ENCODE data around the gene CES4A. TPM values are rescaled to one million over a fixed set of nuclear protein-coding genes. Genes with fewer than 3 reads are reported as not detected.
A peak's percentile ranks its signal among the peaks of the same experiment; 100 is the strongest.

Gene CES4A
- total RNA-seq, 1 experiment from 2014 or later: 1.9 TPM

DNA sequence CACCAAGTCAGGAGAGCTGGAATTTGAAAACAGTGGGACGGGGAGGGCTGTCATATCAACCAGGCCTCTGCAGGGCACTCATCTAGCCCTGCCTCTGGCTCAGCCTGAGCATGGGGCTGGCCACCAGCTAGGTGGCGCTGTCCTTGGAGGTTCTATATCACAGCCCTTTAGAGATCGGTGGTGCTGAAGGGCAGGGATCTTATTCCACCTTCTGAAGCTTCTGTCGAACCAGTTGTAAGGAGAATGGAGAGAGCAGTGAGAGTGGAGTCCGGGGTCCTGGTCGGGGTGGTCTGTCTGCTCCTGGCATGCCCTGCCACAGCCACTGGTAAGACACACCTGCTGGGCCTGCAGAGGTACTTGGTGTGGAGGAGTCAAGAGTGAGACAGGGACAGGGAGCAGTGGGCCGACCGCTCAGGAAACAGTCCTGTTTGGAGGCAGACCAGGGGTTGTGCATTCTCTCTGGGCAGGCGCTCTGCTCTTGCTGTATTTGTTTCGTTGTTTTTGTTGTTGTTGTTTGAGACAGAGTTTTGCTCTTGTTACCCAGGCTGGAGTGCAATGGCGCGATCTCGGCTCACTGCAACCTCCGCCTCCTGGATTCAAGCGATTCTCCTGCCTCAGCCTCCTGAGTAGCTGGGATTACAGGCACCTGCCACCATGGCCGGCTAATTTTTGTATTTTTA lies 27.2 kb upstream of the CES4A start, which contains the start of gene CES3:
TSS of gene CES3 (plus strand) at position 202 of the 680 bp plus-strand sequence. CDS start at position 244, 42 bp downstream.
- Histone ChIP-seq H2BK15ac (ENCODE audit: low read depth, low read length) (no peak within 1 kb of the TSS), H3K56ac (ENCODE audit: insufficient read length, low read depth, low read length) (no peak within 1 kb of the TSS), H4K5ac (ENCODE audit: insufficient read length, low read depth, low read length) (no peak within 1 kb of the TSS), H3K23me2 (ENCODE audit: insufficient read length, low read depth, low read length, poor library complexity, severe bottlenecking) (no peaks in the 10 kb centered on the region), H3K79me2 (ENCODE audit: insufficient read depth, low read length) (no peaks in the 10 kb centered on the region), H3K9ac (ENCODE audit: extremely low read depth, insufficient read length, low read length) (no peak within 1 kb of the TSS), H2BK12ac (ENCODE audit: insufficient read length, low read depth, low read length) (no peak within 1 kb of the TSS), H2BK5ac (ENCODE audit: insufficient read length, low read length) (no peak within 1 kb of the TSS), H2AFZ (ENCODE audit: low read length) (no peak within 1 kb of the TSS), H3K14ac (ENCODE audit: insufficient read depth, low read length) (peak within 1 kb of the TSS; percentile 72; the same call in 1 of the 2 replicates), H3K4me2 (ENCODE audit: insufficient read depth, insufficient read length, low read length) (peak within 1 kb of the TSS; percentile 10), H2AK5ac (ENCODE audit: insufficient read length, low read length) (no peak within 1 kb of the TSS), H3K27me3 (ENCODE audit: insufficient read depth, low read length) (no peaks in the 10 kb centered on the region), H4K8ac (replicated peaks; ENCODE audit: insufficient read length, low read depth, low read length) (no peak within 1 kb of the TSS), H3K27ac (ENCODE audit: insufficient read length, low read depth, low read length) (no peak within 1 kb of the TSS), H3K18ac (ENCODE audit: insufficient read length, low read depth, low read length) (no peak within 1 kb of the TSS), H3K23ac (ENCODE audit: insufficient read length, low read depth, low read length) (no peak within 1 kb of the TSS), H2BK120ac (ENCODE audit: low read depth, low read length, poor library complexity, severe bottlenecking) (no peak within 1 kb of the TSS), H4K20me1 (ENCODE audit: control insufficient read depth, insufficient read depth, insufficient read length) (no peaks in the 10 kb centered on the region), H3K4me1 (ENCODE audit: insufficient read depth, low read length) (no peaks in the 10 kb centered on the region), H4K91ac (ENCODE audit: insufficient read length, low read depth, low read length) (no peak within 1 kb of the TSS), H3T11ph (ENCODE audit: low read length) (no peak within 1 kb of the TSS), H3K79me1 (ENCODE audit: insufficient read depth, low read depth, low read length, poor library complexity, severe bottlenecking) (no peaks in the 10 kb centered on the region), H2BK20ac (ENCODE audit: low read depth, low read length, poor library complexity, severe bottlenecking) (no peak within 1 kb of the TSS), H3K4ac (ENCODE audit: low read depth, low read length) (no peak within 1 kb of the TSS), H3K9me3 (ENCODE audit: control insufficient read depth, low read depth, low read length) (no peaks in the 10 kb centered on the region)
- H3K4me3 Mint-ChIP-seq: peak within 1 kb of the TSS; percentile 61 to 79
- peaks cover 14% of the 10 kb centered on the region for H3K27me3 Mint-ChIP-seq (ENCODE audit: low read depth)
- H3K36me3 Mint-ChIP-seq (ENCODE audit: insufficient read depth in 1 of 3, low read depth in 3 of 3): no peaks in the 10 kb centered on the region; a peak in 1 of 7 replicates
- peaks cover 4 to 15% of the 10 kb centered on the region in 2 experiments for H3K4me1 Mint-ChIP-seq
- H3K9me3 Mint-ChIP-seq: no peaks in the 10 kb centered on the region
- TF ChIP-seq CTCF (conservative IDR thresholded peaks at IDR 0.05): peak; percentile 99
- DNase-seq: peak; percentile 93
- H3K27ac Mint-ChIP-seq: peak within 1 kb of the TSS in 2 of 3 experiments; percentile 22 to 61; a peak in 3 of 7 replicates
- no CpG with 5 or more reads among the region's 16 CpGs for WGBS (ENCODE audit: extremely low coverage, insufficient read length, low lambda C conversion rate)

Data from H9 (cell line).